Stimulated activated CD4-positive, alpha-beta T cell treated with anti-CD3 and anti-CD28 coated beads, Interleukin-12 subunit alpha, Interleukin-12 subunit beta, amount 100 ng/mL, for 24 hours (primary cell): ENCODE data around the gene ACOT11.

ENCODE experiments used
- DNase-seq, 2 experiments: peaks; one replicate each; pipeline ENCODE4 v3.0.0-alpha.2; 2020; ENCODE audit warnings: low read depth in 2 of 2

ACOT11 gene

DNA sequence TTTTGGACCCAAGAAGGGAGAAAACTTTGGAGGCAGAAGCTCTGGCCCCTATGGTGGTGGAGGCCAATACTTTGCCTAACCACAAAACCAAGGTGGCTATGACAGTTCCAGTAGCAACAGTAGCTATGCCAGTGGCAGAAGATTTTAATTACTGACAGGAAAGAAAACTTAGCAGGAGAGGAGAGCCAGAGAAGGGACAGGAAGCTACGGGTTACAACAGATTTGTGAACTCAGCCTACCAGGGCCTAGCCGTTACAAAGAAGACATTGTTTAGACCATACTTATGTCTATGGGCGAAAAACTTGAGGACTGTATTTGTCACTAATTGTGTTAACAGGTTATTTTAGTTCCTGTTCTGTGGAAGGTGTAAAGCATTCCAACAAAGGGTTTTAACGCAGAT lies 10.4 kb upstream of the ACOT11 start:
- DNase-seq: no peak

DNA sequence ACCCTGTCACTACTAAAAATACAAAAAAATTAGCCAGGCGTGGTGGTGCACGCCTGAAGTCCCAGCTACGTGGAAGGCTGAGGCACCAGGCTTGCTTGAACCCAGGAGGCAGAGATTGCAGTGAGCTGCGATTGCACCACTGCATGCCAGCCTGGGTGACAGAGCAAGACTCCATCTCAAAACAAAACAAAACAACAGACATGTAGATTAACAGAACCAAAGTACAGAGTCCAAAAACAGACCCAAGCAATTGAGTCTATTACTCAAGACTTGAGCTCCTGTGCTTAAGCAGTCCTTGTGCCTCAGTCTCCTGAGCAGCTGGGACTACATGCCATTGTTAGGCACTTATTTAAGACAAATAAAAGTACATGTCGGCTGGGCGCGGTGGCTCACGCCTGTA lies 9.5 kb upstream of the ACOT11 start:
- DNase-seq: no peak

DNA sequence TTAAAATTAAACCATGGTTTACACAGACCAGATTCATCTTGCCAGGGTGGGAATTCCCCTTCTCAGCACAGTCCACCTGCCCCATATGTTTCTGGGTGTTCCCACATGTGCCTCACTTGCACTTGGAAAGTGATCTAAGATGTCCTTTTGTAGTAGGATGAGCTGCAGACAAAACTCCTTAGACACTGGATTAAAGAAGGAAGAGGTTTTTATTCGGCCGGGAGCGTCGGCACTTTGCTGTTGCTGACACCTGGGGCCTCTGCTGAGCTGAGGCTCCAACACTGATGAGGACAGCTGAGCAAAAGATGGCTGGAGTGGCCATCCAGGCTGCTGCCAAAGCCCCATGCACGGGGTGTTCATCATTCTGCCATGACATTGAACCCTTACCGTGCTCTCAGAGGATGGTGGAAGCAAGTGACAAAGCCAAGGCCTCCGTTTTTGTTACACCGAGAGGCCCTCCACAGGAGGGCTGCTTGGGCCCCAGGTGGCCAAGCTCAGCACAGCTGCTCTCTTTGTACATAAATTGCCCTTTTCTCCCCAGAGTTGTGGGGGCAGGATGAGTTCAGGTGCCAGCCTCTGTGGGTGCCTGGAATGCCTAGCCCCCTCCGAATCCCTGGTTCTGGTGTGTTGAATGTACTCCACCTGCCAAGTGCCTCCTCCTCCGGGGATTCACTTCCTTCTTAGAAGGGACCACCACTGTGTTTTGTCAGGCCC lies 7.3 kb upstream of the ACOT11 start:
- DNase-seq: no peak

DNA sequence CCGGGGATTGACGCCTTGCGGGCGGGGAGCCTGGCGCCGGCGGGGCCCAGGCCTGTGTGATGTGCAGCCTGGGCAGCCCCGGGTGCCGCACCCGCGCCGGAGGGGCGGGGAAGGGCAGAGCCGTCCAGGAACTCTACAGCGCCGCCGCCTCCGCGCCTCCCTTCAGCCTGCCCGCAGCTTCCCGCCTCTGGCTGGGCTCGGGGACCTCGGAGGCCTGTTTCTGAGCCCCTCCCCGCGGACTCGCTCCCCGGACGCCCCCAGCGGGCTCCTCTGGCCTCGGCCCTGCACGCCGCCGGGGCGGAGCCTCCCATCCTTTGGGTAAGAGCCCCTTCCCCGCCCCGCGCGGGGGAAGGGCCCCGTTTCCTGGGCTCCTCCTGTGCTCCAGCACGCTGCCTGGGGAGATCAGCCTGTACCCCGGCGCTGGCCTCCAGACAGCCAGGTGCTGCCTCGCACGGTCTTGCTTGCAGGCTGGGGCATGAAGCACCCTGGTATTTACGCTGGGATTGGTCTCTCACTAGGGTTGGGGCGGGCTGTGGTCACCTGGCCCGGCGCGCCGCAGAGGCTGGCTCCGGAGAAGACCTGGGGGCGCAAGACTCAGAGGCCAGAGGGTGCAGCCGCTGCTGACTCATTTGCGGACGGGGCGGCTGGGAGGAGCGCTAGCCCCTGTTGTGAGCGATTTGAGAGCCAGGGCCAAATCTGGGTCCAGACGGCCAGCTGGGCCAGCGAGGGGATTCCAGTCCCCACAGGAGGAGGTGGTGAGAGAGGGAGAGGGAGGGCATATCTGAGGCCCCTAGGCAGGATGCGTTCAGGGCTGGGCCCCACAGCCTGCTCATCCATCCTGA lies 5.7 kb upstream of the ACOT11 start:
- DNase-seq: peak; percentile 31 to 67

DNA sequence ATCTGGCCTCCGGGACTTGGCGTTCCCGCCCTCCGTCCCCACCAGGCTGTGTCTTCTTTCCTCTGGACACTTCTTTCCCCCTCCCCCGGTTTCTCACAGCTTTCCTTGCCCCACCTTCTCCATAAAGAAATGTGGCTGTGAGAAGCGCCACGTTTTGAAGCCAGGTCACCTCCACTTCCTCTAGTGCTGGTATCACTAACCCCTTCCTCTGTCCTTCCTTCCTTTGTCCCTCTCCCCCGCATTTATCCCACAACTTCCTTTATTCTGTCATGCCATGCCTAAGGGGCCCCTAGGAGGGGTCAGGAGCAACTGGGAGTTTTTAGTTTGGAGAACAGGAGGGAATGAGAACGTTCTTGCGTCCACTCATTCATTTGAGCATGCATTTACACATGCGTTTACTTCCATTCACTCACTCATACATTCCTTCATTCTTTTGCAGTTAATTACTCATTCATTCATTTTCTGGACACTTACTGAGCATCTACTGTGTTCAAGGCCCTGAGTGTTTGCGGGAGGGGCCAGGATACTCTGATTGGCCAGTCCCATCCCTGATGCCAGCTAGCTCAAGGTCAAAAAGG lies 5.0 kb upstream of the ACOT11 start:
- no peak for DNase-seq

DNA sequence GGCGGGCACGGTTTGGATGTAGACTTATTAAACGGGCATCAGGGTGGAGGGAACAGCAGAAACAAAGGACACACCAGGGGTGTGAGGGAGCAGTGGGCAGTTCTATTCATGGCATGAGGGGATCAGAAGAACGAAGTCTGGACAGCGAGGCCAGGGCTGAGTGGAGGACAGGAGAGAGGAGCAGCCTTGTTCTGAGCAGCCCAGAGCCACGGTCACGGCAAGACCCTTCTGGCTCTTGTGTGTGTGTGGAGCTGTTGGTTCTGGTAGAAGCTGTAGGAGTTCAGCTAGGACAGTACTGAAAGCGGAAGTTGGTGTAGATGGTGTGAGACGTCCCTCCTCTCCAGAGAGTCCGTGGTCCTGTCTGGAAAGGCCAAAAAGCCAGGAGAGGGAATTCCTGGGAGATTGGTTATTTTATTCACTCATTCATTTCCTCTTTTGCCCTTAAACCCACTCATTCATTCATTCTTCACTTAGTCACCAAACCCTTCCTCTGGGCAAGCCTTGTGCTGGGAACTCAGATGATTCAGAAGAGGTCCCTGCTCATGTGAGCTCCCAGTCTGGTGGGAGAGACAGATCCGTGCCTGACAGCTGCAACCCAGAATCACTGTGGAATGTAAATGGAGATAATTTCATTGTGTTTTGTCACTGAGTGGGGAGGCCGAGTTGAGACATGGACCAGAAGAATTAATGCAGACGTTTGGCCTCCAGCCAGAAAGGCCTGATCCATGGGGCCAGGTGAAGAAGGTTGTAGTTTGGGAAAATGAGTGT lies 4.1 kb upstream of the ACOT11 start:
- DNase-seq: no peak

DNA sequence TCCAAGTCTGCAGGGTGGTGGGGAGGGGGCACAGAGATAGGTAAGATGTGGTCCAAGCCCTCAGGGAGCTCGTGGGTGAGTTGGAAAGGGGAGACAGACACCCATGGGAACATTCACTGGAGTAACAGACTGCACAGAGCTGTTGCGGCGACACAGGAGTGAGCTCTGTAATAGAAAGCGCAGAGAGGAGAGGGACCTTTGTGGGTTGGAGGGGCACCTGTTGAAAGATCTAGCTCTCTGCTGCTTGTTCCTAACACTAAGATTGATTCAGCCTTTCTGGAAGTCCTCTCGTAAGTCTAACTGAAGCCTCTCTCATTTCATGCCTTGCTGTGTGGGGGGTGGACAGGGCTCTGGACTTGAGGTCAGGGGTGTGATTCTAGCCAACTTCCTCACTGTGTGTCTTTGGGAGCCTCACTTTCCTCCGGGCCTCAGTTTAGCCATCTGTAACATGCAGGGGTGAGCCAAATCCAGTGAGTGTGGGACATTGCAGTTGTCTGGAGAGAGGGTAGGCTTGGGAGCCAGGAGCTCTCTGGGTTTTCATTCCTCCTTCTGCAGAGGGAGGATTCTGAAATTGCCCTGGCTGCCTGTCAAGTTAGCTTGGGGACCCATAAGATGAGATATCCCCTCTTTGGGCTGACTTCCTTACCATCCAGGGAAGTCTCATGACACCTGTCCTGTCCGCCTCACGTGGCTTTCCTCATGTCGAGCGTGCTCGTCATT lies 2.0 kb upstream of the ACOT11 start:
- no peak for DNase-seq

DNA sequence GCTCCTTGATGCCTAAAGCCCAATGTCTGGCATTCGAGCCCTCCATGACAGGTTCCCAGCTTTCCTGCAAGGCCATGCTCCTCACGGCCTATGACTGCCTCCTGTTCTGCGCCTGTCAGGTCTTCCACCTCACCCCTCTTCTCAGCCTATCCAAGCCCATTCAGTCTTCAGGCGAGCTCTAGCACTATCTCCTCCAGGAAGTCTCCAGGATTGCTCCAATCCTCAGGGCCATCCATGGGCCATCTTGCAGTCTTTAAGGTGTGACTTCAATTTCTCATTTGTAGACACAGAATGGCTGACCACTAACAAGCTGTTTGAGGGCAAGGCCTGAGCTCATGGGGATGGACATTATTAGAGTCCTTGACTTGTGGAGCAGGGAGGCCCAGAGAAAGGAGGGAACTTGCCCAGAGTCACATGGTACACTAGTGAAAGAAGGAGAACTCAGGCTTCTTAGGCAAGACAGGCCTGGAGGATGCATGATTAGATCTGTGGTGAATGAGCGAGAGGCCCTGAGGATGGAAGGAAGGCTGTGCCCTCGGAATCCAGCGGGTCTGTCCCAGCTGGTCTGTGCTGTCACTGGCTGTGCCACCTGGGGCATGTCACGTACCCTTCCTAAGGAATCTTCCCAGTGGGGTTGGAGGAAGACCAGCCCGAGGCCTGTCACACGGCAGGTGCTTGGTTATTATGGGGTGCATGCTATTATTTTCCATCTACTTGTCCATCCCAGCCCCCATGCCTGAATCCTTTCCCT lies 1.2 kb upstream of the ACOT11 start:
- DNase-seq: no peak

DNA sequence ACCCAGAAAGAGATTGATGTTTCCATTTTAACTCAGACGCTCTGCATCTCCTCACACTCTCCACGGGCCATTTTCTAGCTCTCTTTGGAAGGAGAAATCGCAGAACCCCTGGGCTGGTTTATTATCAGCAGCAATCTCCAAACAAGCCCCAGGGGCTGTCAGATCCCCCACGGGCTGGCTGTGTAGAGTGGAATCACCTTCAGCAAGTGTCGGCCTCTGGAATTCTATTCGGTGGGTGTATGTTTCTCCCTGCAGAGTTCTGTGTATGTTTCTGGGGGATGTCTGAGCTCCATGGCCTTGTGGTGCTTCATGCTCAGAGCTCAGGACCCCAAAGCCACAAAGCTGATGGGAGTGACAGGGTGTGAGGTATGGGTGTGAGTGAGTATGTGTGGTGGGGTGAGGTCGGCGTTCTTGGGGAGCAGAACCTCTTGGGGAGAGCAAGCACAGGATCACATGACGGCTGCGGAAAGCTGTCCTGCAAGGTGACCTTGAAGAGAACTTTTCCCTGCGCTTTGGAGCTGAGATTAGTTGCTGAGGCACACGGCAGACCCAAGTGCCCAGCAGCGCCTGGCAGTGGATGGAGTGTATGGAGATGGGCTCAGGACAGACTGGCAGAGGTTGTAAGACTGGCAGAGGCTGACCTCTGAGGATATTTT lies 489 bp downstream of the ACOT11 start:
- no peak for DNase-seq

DNA sequence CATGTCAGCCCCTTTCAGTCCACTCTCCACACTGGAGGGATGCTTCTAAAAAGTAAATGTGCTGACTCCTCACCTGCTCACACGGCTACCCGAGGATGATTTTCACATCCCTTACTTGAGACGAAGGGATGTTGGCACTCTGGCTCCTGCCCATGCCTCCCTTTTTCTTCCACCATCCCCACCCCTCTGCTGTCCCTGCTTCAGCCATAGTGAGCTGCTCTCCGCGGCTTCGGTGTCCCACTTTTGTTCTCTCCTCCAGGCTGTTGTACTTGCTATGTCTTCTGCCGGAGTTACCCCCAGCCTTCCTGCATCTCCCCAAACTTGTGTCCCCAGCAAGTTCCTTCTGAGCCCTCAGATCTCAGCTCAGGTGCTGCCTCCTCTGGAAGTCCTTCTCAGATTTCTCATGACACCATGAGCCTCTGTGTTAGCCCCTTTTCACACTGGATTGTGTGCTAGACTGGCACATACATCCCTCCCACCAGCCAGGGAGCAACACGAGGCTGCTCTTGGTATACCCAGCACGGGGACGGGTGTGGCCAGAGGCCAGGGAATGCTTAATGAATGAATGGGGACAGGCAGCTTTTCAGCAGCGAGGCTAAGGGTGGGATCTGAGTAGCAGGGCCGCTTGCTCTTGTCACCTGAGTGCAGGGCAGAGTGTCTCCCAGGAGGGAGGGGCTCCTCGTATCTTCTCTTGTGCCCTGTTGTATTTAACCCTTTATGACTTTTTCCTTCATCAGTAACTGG lies 1.3 kb downstream of the ACOT11 start:
- DNase-seq: no peak

DNA sequence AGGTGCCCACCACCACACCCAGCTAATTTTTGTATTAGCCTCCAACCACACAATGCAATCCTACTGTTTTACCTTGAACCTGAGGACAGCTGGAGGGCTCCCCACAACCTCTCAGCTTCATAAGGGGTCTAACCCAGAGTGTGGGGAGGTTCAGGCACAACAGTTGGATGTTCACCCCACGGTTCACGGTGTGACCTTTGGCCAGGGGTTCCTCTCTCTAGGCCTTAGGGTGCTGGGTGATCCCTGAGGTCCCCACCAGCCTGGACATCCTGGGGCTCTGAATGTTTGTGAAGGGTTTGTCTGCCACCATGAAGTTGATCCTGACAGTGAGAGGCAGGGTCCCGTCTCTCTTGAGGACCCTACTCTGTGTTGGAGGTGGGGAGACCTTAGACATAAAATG lies 3.9 kb downstream of the ACOT11 start:
- DNase-seq: no peak

DNA sequence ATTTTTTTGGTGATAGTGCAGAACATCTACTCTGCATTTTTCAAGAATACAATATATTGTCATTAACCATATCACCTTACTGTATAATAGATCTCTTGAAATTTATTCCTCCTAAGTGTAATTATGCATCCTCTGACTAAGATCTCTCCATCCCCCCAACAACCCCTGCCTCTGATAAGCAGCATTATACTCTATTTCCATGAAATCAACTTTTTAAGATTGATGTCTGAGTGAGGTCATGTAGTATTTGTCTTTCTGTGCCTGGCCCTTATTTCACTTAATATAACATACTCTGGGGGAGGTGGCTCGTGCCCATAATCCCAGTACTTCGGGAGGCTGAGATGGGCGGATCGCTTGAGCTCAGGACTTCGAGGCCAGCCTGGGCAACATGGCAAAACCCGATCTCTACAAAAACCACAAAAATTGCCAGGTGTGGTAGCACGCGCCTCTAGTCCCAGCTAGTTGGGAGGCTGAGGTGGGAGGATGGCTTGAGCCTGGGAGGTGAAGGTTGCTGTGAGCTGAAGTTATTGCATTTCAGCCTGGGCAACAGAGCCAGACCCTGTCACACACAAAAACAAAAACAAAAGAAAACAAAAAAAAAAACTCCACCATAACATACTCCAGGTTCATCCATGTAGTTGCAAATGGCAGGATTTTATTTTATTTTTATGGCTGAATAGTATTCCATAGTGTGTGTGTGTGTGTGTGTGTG lies 5.7 kb downstream of the ACOT11 start:
- DNase-seq: no peak

DNA sequence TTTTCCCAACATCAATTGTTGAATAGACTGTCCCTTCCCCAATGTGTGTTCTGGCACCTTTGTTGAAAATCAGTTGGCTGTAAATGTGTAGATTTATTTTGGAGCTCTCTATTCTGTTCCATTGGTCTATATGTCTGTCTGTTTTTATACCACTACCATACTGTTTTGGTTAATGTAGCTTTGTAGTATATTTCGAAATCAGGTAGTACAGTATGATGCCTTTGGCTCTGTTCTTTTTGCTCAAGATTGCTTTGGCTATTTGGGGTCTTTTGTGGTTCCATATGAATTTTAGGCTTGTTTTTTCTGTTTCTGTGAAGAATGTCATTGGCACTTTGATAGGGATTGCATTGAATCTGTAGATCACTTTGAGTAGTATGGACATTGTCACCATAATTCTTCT lies 8.1 kb downstream of the ACOT11 start:
- no peak for DNase-seq

DNA sequence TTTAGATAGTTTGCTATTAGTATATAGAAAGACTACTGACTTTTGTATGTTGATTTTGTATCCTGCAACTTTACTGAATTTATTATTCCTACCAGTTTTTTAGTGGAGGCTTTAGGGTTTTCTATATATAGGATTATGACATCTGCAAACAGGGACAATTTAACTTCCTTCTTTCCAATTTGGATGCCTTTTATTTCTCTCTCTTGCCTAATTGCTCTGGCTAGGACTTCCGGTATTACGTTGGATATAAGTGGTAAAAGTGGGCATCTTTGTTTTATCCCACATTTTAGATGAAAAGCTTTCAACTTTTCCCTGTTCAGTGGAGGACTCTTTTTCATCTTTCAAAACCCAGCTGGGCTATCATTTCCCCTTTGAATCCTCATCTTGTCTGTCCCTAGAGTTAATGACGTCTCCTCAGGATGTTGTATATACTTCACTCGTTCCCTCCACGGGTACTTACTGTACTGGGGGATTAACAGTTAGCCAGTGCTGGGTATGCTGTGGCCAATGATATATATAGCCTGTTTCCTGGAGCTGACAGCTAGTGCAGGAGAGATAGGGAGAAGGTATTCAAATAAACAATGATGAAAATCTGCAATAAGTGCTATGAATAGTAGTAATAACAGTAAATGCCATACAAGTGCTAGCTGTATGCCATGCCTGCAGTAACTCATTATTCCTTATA lies 9.8 kb downstream of the ACOT11 start:
- no peak for DNase-seq

DNA sequence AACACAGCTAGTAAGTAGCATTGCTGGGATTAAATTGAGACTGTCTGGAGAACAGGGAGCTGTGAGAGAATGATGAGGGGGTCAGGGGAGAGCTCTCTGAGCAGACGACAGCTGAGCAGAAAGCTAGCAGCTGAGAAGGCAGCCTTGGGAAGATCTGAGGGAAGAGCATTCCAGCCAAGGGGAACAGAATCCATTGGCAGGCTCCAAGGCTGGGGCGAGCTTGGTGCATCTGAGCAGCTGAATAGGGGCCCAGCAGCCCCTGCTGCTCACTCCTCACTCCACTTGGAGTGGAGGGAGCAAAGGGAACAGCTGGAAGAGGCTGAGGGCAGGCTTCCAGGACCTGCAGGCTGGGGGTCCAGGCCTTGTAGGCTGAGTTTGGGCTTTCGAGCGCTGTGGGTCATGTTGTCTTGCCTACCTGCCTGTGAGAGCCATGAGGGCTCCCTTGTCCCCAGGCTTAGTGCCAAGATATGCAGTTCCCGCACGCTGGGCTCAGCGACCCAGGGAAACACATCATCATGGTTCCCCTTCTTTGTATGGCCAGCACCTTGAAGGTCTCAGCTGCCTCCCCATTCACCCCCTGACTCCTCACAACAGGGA lies 10.5 kb downstream of the ACOT11 start:
- DNase-seq: no peak

DNA sequence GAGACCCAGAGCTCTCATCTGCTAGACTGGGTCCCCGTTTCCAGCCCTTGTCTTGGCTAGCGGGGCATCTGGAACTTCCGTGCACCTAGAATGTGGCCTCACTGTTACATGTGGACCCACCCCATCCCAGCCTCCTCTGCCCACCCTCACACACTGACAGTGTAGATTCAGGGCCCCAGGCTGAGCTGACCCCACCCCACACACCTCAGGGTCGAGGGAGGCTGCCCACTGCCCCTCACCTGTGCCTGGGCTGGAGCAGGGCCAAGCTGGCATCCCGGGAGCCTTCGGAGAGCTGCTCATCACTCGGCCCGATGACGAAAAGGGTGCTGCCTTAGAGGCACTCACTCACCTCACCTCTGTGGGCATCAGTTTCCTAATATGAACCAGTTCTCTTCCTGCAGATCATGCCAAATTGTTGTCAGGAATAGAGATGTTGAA lies 11.1 kb downstream of the ACOT11 start:
- DNase-seq: no peak

DNA sequence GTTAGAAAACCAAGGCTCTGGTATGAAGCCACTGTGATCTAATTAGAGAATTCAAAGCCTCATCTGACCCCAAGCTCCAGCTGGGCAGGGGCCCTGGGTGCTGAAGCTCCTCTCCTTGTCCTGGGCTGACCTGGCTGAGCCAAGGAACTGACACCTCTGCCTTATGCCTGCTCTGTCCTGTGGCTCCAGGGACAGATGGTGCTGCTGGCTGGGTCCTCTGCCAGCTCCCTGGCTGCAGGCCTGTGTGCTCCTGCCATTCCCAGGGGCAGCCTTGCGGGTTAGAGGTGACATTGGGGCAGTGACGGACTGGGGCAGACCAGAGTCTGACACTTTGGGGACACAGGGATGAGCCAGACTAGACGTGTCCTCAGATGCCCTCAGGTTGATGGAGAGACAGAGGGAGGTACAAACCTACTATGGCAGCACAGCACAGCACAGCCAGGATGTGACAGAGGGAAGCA lies 11.8 kb downstream of the ACOT11 start:
- no peak for DNase-seq
